DOHH2 (cell line): ENCODE measurements around the gene DPYD.

Experiments used
- CTCF ChIP-seq: fragments of 200-600 bp; sonication (generic); IDR thresholded peaks from one replicate; pipeline ENCODE4 v1.5.1; 2014; ENCODE audit warnings: antibody characterized with exemption, mild to moderate bottlenecking, low read depth, low read length; ENCODE audit not compliant: poor library complexity, severe bottlenecking
- EZH2phosphoT487 ChIP-seq: fragments of 200-600 bp; sonication (generic); IDR thresholded peaks from 2 replicates; pipeline ENCODE4 v1.6.1; 2017; ENCODE audit warnings: borderline replicate concordance, mild to moderate bottlenecking, antibody characterized with exemption, low read length, moderate library complexity, mixed read lengths

- no peak for TF ChIP-seq CTCF
- no peak for TF ChIP-seq EZH2phosphoT487
These were observed 716.4 kb downstream of the DPYD start for GRCh38 chr1:97204468-97204867.
